ENCODE measurements around the gene SMG9. TPM values are rescaled to one million over a fixed set of nuclear protein-coding genes. Genes with fewer than 3 reads are reported as not detected.

The SMG9 gene
- total RNA-seq, 1 experiment from 2014 or later: 52.2 TPM

- TF ChIP-seq CTCF (conservative IDR thresholded peaks at IDR 0.05): no peak
- Histone ChIP-seq H3K18ac (ENCODE audit: insufficient read length, low read depth, low read length) (no peak overlapping the region), H2BK5ac (ENCODE audit: insufficient read length, low read length) (no peak overlapping the region), H2BK120ac (ENCODE audit: low read depth, low read length, poor library complexity, severe bottlenecking) (no peak overlapping the region), H4K91ac (ENCODE audit: insufficient read length, low read depth, low read length) (no peak overlapping the region), H3T11ph (ENCODE audit: low read length) (no peak overlapping the region), H3K23ac (ENCODE audit: insufficient read length, low read depth, low read length) (no peak overlapping the region), H3K4me1 (ENCODE audit: insufficient read depth, low read length) (peaks cover 4% of the 10 kb centered on the region; the same call in 1 of the 2 replicates), H3K4ac (ENCODE audit: low read depth, low read length) (no peak overlapping the region), H2BK15ac (ENCODE audit: low read depth, low read length) (no peak overlapping the region), H3K9me3 (ENCODE audit: control insufficient read depth, low read depth, low read length) (no peaks in the 10 kb centered on the region), H2AFZ (ENCODE audit: low read length) (no peak overlapping the region), H4K8ac (replicated peaks; ENCODE audit: insufficient read length, low read depth, low read length) (no peak overlapping the region), H3K27ac (ENCODE audit: insufficient read length, low read depth, low read length) (no peak overlapping the region), H3K4me2 (ENCODE audit: insufficient read depth, insufficient read length, low read length) (no peak overlapping the region), H3K56ac (ENCODE audit: insufficient read length, low read depth, low read length) (no peak overlapping the region), H4K20me1 (ENCODE audit: control insufficient read depth, insufficient read depth, insufficient read length) (no peaks in the 10 kb centered on the region), H4K5ac (ENCODE audit: insufficient read length, low read depth, low read length) (no peak overlapping the region), H3K79me1 (ENCODE audit: insufficient read depth, low read depth, low read length, poor library complexity, severe bottlenecking) (no peaks in the 10 kb centered on the region), H2BK12ac (ENCODE audit: insufficient read length, low read depth, low read length) (no peak overlapping the region), H2BK20ac (ENCODE audit: low read depth, low read length, poor library complexity, severe bottlenecking) (no peak overlapping the region), H3K14ac (ENCODE audit: insufficient read depth, low read length) (no peak overlapping the region), H3K27me3 (ENCODE audit: insufficient read depth, low read length) (no peaks in the 10 kb centered on the region), H2AK5ac (ENCODE audit: insufficient read length, low read length) (no peak overlapping the region), H3K9ac (ENCODE audit: extremely low read depth, insufficient read length, low read length) (no peak overlapping the region), H3K79me2 (ENCODE audit: insufficient read depth, low read length) (no peaks in the 10 kb centered on the region), H3K23me2 (ENCODE audit: insufficient read length, low read depth, low read length, poor library complexity, severe bottlenecking) (no peaks in the 10 kb centered on the region)
- no peak overlapping the region for H3K27ac Mint-ChIP-seq
- DNase-seq: no peak
- peaks cover 25% of the 10 kb centered on the region for H3K27me3 Mint-ChIP-seq (ENCODE audit: low read depth)
- H3K36me3 Mint-ChIP-seq (ENCODE audit: insufficient read depth in 1 of 3, low read depth in 3 of 3): no peaks in the 10 kb centered on the region; a peak in 1 of 7 replicates
- no CpG with 5 or more reads among the region's 14 CpGs for WGBS (ENCODE audit: extremely low coverage, insufficient read length, low lambda C conversion rate)
- peaks cover 28 to 37% of the 10 kb centered on the region in 2 experiments for H3K4me1 Mint-ChIP-seq
- H3K9me3 Mint-ChIP-seq: no peaks in the 10 kb centered on the region; a peak in 1 of 5 replicates
- peak overlapping the region in 1 of 2 experiments; percentile 15; a peak in 2 of 5 replicates for H3K4me3 Mint-ChIP-seq
Measured at GRCh38 chr19:43781630-43782310, 27.0 kb upstream of the SMG9 start.

Measured in H9 (cell line).